Fibroblast of peridontal ligament (primary cell): ENCODE measurements around the gene BTBD10.
A peak's percentile ranks its signal among the peaks of the same experiment; 100 is the strongest.

Experiments
- DNase-seq: peaks from one replicate; pipeline ENCODE4 v3.0.0-alpha.2; 2010; ENCODE audit errors: extremely low read depth

Gene BTBD10

DNA sequence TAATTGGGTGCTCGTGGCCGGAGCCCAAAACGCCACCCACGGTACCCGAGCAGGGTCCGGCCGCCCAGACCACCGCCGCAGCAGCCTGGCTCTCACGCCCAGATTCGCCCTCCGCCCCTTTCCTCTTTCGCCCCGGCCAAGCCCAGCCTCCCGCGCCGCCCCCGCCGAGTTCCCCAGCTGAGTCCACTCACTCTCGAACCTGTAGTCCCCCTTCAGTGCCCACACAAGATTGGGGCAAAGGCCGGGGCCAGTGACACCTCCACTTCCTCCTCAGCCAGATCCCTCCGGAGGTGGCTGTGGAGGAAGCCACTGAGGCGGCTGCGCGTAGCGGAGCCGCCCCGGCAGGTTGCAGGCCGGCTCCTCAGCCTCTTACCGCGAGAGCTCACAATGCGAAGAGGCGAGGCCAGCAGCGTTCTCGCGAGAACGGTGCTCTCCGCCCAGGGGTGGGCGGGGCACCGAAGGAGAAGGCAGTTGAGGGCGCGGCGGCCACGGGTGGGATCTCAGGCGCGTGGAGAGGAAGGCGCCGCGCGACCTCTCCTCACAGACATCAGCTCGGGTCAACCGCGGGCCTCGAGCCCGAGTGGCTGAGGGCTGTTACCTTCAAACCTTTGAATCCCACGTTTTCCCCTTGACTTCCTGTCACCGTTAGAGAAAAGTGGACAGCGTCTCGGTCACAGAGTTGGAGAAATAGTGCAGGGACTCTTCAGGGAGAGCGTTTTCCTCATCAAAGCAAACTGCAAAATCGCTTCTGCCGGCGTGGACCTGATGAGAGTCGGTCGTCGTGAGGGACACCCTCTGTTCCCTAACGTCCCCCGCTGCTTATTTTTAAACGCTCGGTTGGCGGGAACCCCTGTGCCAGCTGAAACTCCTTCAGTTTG, at the start of gene BTBD10:
Gene BTBD10, minus strand, starts transcription at position 322 of the 878 bp plus-strand sequence. CDS start 18,098 bp downstream, outside the sequence.
- DNase-seq, result peak; percentile 92

DNA sequence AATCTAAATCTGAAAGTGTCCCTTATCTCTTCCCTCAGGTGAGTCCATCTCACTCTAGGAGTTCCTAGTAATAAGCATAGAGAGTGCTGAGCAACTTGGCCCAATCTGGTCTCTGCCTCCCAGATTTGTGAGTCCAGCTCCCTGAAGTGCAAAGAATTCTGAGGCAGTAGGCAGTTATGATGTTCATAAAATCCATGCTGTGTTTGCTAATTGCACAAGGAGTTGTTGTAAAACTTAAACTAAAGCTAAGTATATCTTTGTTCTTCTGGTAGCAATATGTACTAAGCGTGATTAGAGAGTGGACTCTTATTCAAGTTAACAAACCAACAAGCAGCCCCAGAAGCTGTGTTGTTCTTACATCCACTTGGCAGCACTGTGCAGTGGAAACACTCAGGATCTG, 40.4 kb upstream of the BTBD10 start:
- no peak for DNase-seq

DNA sequence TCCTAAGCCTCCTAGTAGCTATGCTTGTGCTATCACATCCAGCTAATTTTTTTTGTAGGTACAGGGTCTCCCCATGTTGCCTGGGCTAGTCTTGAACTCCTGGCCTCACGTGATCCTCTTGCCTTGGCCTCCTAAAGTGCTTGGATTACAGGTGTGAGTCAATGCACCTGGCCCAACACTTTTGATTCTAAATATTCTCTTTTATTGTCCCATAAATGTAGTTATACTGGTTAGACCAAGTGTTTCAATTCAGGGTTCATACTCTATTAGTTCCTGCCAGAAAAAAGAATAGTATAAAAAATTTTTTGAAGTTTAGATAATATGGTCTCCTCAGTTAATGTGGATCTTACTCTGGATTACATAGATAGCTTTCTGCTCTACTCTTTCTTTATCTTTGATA, 39.5 kb upstream of the BTBD10 start:
- DNase-seq, result no peak

DNA sequence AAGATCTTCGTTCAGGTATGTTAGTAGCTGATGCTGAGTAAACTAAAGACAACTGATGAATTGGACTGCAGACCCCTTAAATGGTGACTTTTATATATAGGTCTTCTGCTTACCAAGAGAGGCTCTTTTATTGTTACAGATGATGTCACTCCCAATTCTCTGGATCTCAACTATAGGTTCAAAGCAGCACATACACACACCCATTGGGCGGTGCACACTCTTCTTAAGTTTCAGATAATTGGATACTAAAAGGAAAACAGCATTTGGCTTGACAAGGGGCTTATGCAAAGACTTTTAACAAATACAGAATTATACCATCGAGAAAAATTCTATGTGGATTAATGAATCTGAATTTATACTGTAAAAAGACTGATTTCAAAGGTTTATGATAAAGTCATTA, 32.9 kb upstream of the BTBD10 start, which contains the start of gene PTH:
Gene PTH, minus strand, starts transcription at position 69 of the 400 bp plus-strand sequence. CDS start 3,142 bp downstream, outside the sequence.
- no peak for DNase-seq

DNA sequence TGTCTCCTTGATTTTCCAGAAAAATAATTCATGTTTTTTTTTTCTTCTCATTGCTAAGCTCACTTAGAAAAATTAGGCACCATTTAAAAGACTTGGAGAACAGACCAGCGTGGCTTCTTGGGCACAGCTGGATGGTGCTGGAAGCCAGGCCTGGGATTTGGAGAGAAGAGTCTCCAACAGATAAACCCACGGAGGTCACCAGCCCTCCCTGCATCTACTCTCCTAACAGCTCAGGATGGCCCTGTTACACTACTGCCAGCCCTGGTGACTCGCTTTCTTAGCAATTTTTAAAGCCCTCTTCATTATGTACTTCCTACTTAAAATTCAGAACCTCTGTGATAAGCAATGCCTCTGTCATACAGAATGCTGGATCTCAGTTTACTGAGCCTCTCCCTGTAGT, 31.0 kb upstream of the BTBD10 start:
- no peak for DNase-seq

DNA sequence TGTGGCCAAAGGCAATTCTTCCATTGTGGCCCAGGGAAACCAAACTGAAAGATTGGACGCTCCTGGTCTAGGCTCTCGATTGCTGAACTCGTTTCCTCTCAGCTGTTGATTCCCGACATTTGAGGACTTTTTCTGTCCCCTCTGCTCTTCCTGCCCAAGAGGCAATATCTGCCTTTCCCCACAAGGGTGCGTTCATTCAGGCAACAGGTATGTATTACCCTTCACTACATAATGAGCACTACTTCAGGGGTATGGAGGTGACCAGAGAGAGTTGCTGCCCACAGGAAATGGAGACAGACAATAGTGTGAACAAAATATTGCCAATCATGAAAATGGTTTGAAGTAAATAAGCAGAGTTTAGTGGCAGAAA, 24.6 kb upstream of the BTBD10 start:
- no peak for DNase-seq

DNA sequence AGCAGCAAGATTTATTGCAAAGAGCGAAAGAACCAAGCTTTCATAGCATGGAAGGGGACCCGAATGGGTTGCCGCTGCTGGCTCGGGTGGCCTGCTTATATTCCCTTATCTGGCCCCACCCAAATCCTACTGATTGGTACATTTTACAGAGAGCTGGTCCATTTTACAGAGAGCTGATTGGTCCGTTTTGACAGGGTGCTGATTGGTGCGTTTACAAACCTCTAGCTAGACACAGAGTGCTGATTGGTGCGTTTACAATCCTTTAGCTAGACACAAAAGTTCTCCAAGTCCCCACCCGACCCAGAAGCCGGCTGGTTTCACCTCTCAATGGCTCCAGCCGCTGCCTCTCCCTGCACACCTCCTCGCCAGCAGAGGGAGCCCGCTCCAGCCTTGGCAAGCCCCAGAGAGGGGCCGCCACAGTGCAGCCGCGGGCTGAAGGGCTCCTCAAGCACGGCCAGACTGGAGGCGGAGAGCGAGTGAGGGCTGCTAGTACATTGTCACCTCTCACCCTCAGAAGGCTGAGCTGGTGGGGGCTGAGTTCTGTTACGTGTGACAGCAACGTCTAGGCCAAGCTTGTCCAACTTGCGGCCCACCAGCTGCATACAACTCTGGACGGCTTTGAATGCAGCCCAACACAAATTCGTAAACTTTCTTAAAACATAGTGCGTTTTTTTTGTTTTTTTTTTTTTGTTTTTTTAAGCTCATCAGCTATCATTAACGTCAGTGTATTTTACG, 24.1 kb upstream of the BTBD10 start:
- DNase-seq, result no peak

DNA sequence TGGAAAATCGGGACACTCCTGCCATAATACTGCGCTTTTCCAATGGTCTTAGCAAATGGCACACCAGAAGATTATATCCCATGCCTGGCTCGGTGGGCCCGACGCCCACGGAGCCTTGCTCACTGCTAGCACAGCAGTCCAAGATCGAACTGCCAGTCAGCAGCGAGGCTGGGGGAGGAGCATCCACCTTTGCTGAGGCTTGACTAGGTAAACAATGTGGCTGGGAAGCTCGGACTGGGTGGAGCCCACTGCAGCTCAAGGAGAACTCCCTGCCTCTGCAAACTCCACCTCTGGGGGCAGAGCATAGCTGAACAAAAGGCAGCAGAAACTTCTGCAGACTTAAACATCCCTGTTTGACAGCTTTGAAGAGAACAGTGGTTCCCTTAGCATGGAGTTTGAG, 17.2 kb upstream of the BTBD10 start:
- DNase-seq, result no peak

DNA sequence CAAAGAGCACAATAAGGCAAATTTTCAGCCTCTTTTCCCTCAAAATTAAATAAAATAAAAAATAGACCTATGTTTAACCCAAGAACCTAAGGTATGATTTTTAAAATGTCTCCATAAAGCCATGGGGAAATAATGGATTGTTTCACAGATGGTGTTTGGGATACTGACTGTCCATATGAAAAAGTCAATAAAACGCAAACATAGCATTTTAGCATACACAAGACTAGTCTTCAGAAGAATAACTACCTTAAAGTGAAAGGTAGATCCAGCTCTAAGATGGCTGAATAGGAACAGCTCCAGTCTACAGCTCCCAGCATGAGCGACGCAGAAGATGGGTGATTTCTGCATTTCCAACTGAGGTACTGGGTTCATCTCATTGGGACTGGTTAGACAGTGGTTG, 16.7 kb upstream of the BTBD10 start:
- no peak for DNase-seq

DNA sequence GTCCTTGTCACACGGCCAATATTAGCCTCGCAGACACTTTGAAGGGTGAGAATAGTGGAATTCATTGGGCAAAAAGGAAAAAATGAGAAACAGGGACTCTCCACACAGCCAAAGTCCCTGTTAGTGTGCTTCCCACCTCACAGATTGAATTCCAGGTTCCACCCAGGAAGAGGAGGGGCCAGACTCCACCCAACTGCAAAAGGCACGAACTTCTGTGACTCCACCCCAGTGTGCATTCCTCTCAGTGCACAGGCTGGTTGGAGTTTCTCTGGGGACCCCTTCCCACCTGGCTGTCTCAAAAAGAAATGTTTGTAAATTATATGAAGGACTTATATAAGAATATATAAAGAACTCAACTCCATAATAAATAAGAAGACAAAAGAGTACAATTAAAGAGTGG, 12.1 kb upstream of the BTBD10 start:
- no peak for DNase-seq

DNA sequence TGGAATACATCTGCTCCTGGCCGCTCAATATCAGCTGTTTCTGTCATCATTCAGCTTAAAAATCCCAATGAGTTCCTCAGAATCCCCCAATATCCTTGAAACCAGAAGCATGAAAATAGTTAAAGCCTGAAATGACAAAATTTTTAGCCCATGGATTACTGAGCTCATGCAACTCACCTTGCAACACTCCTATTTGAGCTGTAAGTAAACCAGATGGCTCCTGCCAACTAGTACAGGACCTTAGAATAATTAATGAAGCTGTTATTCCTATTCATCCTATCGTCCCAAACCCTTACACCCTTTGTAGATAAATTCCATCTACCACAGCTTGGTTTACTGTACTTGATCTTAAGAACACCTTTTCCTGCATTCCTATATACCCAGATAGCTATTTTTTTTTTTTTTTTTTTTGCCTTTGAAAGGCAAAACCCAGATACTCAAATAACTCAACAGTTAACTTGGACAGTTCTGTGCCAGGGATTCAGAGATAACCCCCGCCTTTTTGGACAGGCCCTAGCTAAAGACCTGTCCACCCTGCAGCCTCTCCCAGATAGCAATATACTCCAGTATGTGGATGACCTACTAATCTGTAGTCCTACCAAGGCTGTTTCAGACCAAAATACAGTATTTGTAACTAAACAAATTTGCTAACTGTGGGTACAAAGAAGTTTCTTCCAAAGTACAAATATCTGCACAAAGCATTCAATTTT, 10.1 kb upstream of the BTBD10 start:
- no peak for DNase-seq

DNA sequence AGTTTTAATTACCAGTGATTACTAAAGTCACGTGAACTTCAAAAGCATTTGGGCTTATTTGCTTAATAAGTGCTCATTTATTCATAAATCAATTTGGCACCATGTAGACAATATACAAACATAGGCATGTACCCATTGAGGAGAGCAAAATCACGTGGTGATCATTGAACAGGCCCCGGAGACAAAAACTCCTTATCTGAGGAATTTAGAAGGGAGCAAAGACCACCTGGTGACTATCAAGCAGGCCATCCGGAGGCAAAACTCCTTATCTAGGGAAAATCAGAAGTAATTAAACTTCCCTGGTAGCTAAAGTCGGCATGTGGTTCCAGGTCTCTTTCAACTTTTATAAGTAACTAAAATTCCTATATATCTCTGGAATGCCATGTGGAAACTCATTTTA, 5.7 kb upstream of the BTBD10 start:
- no peak for DNase-seq

DNA sequence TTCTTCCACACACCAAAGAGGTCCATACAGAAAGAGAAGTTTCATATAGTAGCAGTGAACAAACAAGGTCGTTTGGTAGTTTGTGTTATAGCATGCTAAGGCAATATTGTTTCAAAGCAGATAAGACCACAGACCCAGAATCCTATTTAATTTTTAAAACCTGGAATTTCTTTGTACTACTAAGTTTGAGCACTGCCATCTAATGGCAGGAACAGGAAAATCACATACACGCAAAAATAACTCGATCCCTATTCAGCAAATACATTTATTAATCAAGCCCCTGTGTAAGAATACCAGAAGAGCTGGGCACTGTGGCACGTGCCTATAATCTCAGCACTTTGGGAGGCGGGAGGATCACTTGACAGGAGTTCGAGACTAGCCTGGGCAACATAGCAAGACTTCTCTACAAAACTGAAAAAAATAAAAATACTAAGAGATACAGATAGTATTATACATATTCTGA, 2.9 kb upstream of the BTBD10 start:
- peak; percentile 63 for DNase-seq

DNA sequence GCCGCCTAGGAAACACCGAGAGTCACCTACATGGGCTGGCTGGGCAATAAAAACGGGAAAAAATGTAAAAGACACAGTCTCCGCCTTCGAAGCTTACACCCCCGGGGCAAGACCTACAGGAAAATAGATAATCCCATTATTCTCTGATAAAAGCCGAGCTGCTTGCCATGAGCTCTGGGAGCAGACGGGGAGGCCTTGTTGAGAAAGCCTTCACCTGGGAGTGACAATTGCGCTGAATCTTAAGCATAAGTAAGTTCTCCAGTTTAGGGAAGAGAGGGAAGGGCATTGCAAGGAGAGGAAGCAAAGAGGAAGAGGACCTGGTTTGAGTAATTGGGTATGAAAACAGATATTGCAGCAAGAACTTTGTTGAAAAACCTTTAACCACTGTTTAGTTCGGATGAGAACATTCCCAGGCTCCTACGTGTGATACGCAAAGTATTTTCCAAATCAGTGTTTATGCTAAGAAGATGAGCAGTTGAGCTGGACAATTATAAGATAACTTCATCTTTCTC, 813 bp upstream of the BTBD10 start:
- no peak for DNase-seq

DNA sequence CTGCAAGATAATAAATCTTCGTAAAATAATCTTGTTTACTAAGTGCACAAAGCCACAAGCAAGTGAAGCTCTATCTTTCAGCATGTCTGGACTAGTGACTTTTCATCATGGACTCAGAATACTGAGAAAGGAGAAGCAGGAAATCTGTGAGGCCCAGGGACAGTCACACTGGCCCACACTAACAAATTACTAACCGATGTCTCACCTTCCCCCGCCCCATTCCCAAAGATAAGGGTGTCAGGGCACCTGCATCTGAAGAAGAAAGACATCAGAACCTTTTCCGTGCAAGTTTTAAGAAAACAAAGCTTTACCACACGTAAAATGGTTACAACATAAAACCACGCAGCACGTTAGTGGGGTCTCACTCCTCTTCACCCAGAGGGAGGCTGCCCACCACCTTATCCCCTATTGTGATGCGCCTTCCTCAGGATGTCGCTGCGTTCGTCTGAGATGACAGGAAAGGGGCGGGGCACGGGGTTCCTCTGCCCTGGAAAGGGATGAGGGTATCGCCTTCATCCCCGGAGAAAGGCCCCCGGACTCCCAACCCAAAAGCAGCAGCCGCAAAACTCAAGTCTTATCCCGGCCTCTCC, 616 bp downstream of the BTBD10 start:
- DNase-seq, result peak; percentile 16

DNA sequence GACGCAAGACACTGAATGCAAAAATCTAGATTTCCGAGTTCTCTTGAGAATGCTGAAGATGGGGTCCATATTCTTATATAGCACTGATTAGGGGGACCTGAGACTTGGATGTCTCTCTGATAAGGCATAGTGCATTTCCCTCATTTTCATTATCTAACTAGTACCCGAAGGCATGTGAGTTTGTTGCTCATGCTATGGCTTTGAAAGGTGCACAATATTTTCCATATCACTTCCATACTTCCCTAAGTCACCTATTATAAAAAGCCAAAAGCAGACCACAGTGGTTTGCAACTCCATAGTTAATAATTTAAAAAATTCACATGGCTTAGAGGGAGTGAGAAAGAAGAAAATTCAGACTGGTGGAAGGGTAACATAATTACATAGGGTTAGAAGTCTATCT, 1.7 kb downstream of the BTBD10 start:
- no peak for DNase-seq

DNA sequence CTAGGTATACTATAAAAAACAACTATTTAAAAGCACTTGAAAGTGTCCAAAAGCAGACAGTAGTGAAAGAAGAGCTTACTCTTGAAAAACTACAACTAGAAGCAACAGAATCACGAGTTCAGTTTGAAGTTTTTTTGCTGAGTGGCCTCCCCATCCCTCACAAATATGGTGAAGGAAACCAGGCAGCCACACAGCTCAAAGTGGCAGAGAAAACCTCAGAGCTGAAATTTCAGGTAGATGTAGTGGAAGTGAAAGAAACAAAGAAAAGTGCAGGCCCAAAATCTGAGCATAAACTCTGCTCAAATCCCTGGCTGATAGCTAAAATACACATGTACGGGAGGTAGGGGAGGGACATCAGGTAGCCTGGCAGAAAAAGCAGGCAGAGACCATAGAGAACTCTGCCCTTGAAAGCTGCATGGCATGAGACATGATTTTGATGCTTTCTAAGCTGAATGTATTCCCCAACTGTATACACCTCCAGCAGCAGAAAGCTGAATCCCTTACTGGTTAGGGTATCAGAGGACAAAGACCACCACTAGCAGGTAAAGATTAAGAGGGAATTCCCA, 12.1 kb downstream of the BTBD10 start:
- DNase-seq, result no peak

DNA sequence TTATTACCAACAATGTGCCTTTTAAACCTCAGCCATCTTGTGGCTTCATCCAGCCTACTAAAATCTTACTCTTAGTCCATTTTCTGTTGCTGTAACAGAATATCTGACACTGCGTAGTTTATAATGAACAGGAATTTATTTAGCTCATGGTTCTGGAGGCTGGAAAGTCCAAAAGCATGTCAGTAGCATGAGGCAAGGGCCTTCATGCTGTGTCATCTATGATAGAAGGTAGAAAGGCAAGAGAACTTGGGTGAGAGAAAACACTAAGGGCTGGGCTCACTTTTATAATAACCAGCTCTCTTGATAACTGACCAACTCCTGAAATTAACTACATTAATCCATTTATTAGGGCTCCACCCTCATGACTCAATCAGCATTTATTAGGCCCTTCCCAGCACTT, 13.5 kb downstream of the BTBD10 start:
- no peak for DNase-seq

DNA sequence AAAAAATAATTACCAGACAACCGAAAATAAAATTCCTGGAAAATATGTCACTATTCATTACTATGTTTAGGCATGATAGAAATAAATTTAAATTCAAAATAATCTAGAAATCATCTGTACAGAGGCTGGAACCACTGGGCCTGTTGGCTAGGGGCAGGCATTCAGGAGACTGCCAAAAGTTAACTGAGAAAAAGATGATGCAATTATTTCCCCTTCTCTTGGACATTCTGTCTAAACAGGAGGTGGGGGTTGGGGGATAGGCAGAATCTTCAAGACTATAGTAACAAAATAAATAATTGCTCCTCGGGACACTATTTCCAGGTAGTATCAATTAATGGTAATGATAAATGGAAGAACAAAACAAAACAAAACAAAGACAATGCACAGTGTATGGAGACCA, 14.1 kb downstream of the BTBD10 start:
- peak; percentile 67 for DNase-seq

DNA sequence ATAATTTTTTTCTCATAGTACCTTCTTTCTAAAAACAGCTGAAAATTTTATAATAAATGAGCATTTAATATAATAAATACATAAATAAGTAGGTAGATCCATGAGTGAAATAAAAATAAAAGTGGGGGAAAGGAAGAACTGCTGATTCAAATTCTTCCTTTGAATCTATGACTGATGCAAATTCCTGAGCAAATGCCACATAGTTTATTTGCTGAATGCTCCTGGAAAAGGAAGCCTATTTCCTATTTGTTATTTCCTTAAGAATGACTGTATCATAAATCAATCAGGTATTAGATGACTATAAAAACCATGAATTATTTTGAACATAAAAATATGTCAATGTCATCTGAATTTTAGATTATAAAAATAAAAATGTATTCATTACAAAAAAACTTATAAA, 16.6 kb downstream of the BTBD10 start:
- DNase-seq, result peak; percentile 50

DNA sequence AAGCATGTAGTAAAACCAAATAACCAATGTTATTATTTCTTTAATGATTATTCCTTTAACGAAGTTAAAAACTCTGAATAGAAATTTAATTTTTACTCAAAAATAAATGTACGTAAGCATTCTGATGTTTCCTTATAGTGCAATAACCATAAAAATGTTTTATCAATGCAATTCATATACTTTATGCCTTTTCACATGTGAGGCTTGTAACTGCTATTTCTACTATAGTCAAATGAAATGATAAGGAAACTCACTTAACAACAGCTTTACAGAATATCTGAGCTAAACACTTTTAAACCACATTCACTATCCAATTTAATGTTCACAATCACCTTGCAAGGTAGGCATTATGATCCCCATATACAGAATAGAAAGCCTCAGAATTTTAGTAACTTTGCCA, 17.4 kb downstream of the BTBD10 start:
- no peak for DNase-seq
